ENCODE data around the gene IGSF9B. TPM values are rescaled to one million over a fixed set of nuclear protein-coding genes. Genes with fewer than 3 reads are reported as not detected.

The IGSF9B gene
- total and polyA plus RNA-seq, 4 donors = 0.07 to 0.33 (median 0.09) TPM; not detected in 1

- Histone ChIP-seq H3K36me3 (ENCODE audit: control insufficient read depth in 4 of 4, insufficient read depth in 3 of 4, low read depth in 1 of 4, low read length in 3 of 4) (no peaks in the 10 kb centered on the region), H3K4me1 (ENCODE audit: control insufficient read depth in 4 of 4, insufficient read depth in 4 of 4, low read length in 3 of 4) (no peaks in the 10 kb centered on the region), H3K9me3 (ENCODE audit: control insufficient read depth in 4 of 4, low read length in 3 of 4) (no peaks in the 10 kb centered on the region), H3K9ac (ENCODE audit: low read depth in 1 of 2, low read length in 2 of 2) (no peak overlapping the region), H3K27me3 (ENCODE audit: control insufficient read depth in 4 of 4, insufficient read depth in 4 of 4, low read length in 3 of 4) (peaks cover 0 to 3% (median 0%) of the 10 kb centered on the region in 4 donors), H3K4me3 (ENCODE audit: low read depth in 1 of 3, low read length in 3 of 3) (no peak overlapping the region), H3K27ac (ENCODE audit: low read depth in 1 of 2, low read length in 2 of 2) (no peak overlapping the region)
- DNase-seq (ENCODE audit: low spot score) = no peak
- 81% methylated on average over 15 of the region's 15 CpGs for WGBS
- TF ChIP-seq HNF4G (IDR thresholded peaks at IDR 0.05) (no peak), HNF4A (conservative IDR thresholded peaks at IDR 0.05) (no peak), FOXA2 (IDR thresholded peaks at IDR 0.05) (no peak), JUND (IDR thresholded peaks at IDR 0.05) (no peak), REST (IDR thresholded peaks at IDR 0.05) (no peak)
Observed at GRCh38 chr11:133985981-133986944, 29.5 kb upstream of the IGSF9B start.

- Histone ChIP-seq H3K9ac (ENCODE audit: low read depth in 1 of 2, low read length in 2 of 2) (no peak overlapping the region), H3K36me3 (ENCODE audit: control insufficient read depth in 4 of 4, insufficient read depth in 3 of 4, low read depth in 1 of 4, low read length in 3 of 4) (no peaks in the 10 kb centered on the region), H3K27ac (ENCODE audit: low read depth in 1 of 2, low read length in 2 of 2) (no peak overlapping the region), H3K4me3 (ENCODE audit: low read depth in 1 of 3, low read length in 3 of 3) (no peak overlapping the region), H3K9me3 (ENCODE audit: control insufficient read depth in 4 of 4, low read length in 3 of 4) (no peaks in the 10 kb centered on the region), H3K4me1 (ENCODE audit: control insufficient read depth in 4 of 4, insufficient read depth in 4 of 4, low read length in 3 of 4) (no peaks in the 10 kb centered on the region), H3K27me3 (ENCODE audit: control insufficient read depth in 4 of 4, insufficient read depth in 4 of 4, low read length in 3 of 4) (no peaks in the 10 kb centered on the region)
- DNase-seq (ENCODE audit: low spot score) = no peak
- no peak for TF ChIP-seq YY1 (IDR thresholded peaks at IDR 0.05)
- TF ChIP-seq EGR1 (IDR thresholded peaks at IDR 0.05; ENCODE audit: low read depth in 2 of 2) = no peak
- TF ChIP-seq SP1 (IDR thresholded peaks at IDR 0.05) = no peak
- TF ChIP-seq ATF3 (IDR thresholded peaks at IDR 0.05) = no peak
- no peak for TF ChIP-seq REST (IDR thresholded peaks at IDR 0.05)
- TF ChIP-seq FOXA2 (IDR thresholded peaks at IDR 0.05) = no peak
- no peak for TF ChIP-seq NR2F2 (IDR thresholded peaks at IDR 0.05)
- no peak for TF ChIP-seq HNF4A (conservative IDR thresholded peaks at IDR 0.05)
- TF ChIP-seq ZBTB33 (IDR thresholded peaks at IDR 0.05) = no peak
- no peak for TF ChIP-seq GABPA (IDR thresholded peaks at IDR 0.05 in 1 of 2, conservative IDR thresholded peaks at IDR 0.05 in 1 of 2)
- no peak for TF ChIP-seq TAF1 (conservative IDR thresholded peaks at IDR 0.05)
- no peak for TF ChIP-seq FOXA1 (IDR thresholded peaks at IDR 0.05)
- TF ChIP-seq MAX (IDR thresholded peaks at IDR 0.05) = no peak
- TF ChIP-seq HNF4G (IDR thresholded peaks at IDR 0.05) = no peak
- no peak for TF ChIP-seq RXRA (IDR thresholded peaks at IDR 0.05)
- no peak for TF ChIP-seq RAD21 (IDR thresholded peaks at IDR 0.05)
- no peak for TF ChIP-seq CTCF (IDR thresholded peaks at IDR 0.05; ENCODE audit: low read depth, low read length, missing input control)
- no peak for TF ChIP-seq JUND (IDR thresholded peaks at IDR 0.05)
- 69% methylated on average over 9 of the region's 9 CpGs for WGBS
Observed at GRCh38 chr11:133984828-133985227, 28.1 kb upstream of the IGSF9B start.

Measured in liver (tissue), 9 donors.